Brain pericyte (primary cell): ENCODE results near the gene MYL5.
"Not testable (repeated sequence)": the region's sequence is repeated elsewhere in the genome, so short reads cannot be mapped to it uniquely, and the experiment has no call there.

ENCODE experiments used
- DNase-seq: peaks from one replicate; pipeline ENCODE4 v3.0.0-alpha.2; 2012; ENCODE audit warnings: low read depth, low spot score

MYL5 gene

GRCh38 chr4:684623-685327 is 10.4 kb downstream of the MYL5 start:
- no peak for DNase-seq

- no peak for DNase-seq
Measured at GRCh38 chr4:685679-686412, 11.5 kb downstream of the MYL5 start.

- DNase-seq, result no peak
Measured at GRCh38 chr4:686413-687040, 12.2 kb downstream of the MYL5 start.

- DNase-seq, result no peak
Measured at GRCh38 chr4:687048-687970, 13.0 kb downstream of the MYL5 start.

- DNase-seq, result no peak
Measured at GRCh38 chr4:687971-688853, 13.9 kb downstream of the MYL5 start.

- no peak for DNase-seq
Measured at GRCh38 chr4:688854-689681, 14.7 kb downstream of the MYL5 start, which contains the start of gene SLC49A3. TSS of gene SLC49A3 (minus strand) at chr4:689151. CDS start at chr4:689127, 24 bp downstream.

- DNase-seq, result no peak
Measured at GRCh38 chr4:689723-690122, 15.4 kb downstream of the MYL5 start.

GRCh38 chr4:692771-693554 is 18.6 kb downstream of the MYL5 start:
- no peak for DNase-seq

- DNase-seq, result not testable (repeated sequence)
Measured at GRCh38 chr4:694341-694940, 20.1 kb downstream of the MYL5 start.

GRCh38 chr4:699816-700580 is 25.7 kb downstream of the MYL5 start:
- DNase-seq, result no peak

GRCh38 chr4:700587-701264 is 26.4 kb downstream of the MYL5 start:
- no peak for DNase-seq

- no peak for DNase-seq
Measured at GRCh38 chr4:702618-703048, 28.3 kb downstream of the MYL5 start.

GRCh38 chr4:703336-704197 is 29.2 kb downstream of the MYL5 start:
- no peak for DNase-seq

GRCh38 chr4:704198-704891 is 30.0 kb downstream of the MYL5 start:
- no peak for DNase-seq

GRCh38 chr4:704971-705277 is 30.6 kb downstream of the MYL5 start:
- no peak for DNase-seq
